ENCODE measurements around the gene LINGO3. TPM values are rescaled to one million over a fixed set of nuclear protein-coding genes. Genes with fewer than 3 reads are reported as not detected.

The LINGO3 gene
- total RNA-seq, 1 donor from 2014 or later: not detected

DNA sequence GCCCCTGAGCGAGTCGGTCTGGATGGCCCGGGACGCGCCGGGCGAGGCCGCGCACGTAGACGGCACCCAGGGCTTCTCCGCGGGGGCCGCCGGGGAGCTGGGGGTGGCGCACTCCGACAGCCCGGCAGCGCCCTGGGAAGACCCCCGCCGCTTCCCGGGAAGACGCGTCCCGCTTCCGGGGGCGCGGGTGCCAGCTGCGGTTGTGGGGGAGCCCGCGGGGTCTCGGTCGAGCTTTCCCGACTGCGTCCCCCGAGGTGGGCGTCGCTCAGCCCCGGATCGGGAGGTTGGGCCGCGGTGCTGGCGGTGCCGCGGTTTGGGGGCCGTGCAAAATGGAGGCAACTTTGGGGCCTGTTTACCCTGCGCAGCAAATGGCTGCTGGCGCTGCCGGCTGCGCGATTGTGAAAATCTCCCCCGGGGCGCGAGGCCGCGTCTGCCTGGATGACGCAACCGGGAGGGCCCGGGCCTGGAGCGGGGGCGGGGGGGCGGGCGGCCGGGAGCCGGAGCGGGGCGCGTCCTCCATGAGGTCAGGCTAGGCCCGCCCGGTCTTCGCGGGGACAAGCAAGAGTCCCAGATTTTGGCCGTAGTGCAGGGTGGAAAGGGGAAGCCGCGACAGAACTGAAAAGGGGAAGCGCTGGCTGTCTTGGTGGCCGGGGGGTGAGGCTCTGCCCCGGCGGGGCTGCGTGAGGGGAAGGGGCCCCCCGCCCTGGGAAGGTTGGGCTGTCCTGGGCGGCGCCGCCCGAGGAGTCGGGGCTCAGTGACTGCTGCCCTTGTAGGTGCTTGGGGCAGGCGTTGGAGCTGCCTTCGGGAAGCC, 37.3 kb downstream of the LINGO3 start:
- Histone ChIP-seq H3K27ac (peak overlapping the region; percentile 99 to 100), H3K4me1 (peaks cover 17 to 48% of the 10 kb centered on the region in 2 donors), H3K36me3 (peaks cover 19 to 25% of the 10 kb centered on the region in 2 donors), H3K9me3 (no peaks in the 10 kb centered on the region), H3K4me3 (peak overlapping the region; percentile 95 to 96), H3K27me3 (no peaks in the 10 kb centered on the region)
- intact Hi-C loops (cut with DNase I): loop anchor here (2.0 kb wide), 1 partner anchor 58 kb away; the partner anchor contains the start of genes LSM7 and SPPL2B
- TF ChIP-seq, protein P1, sequence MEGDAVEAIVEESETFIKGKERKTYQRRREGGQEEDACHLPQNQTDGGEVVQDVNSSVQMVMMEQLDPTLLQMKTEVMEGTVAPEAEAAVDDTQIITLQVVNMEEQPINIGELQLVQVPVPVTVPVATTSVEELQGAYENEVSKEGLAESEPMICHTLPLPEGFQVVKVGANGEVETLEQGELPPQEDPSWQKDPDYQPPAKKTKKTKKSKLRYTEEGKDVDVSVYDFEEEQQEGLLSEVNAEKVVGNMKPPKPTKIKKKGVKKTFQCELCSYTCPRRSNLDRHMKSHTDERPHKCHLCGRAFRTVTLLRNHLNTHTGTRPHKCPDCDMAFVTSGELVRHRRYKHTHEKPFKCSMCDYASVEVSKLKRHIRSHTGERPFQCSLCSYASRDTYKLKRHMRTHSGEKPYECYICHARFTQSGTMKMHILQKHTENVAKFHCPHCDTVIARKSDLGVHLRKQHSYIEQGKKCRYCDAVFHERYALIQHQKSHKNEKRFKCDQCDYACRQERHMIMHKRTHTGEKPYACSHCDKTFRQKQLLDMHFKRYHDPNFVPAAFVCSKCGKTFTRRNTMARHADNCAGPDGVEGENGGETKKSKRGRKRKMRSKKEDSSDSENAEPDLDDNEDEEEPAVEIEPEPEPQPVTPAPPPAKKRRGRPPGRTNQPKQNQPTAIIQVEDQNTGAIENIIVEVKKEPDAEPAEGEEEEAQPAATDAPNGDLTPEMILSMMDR (IDR thresholded peaks at IDR 0.05): no peak
- peak; percentile 62 to 93 for DNase-seq (ENCODE audit: low spot score in 2 of 2)

DNA sequence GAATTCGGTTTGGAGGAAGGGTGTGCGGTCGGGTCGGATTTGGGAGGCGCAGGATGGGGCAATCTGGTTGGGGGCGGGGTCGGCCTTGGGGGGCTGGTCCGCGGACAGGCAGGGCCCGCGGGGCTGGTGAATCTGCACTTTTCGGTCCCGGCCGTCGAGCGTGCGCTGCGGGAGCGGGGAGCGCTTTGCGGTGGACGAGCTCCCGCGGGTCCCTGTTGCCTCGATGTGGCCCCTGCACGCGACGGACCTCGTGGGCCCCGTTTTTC, 37.9 kb downstream of the LINGO3 start:
- peaks cover 19 to 20% of the 10 kb centered on the region in 2 donors for H3K36me3 ChIP-seq
- peak overlapping the region; percentile 95 to 96 for H3K4me3 ChIP-seq
- peaks cover 17 to 45% of the 10 kb centered on the region in 2 donors for H3K4me1 ChIP-seq
- intact Hi-C loops (cut with DNase I): loop anchor here (2.0 kb wide), 1 partner anchor 59 kb away; the partner anchor contains the start of genes LSM7 and SPPL2B
- peak overlapping the region; percentile 99 to 100 for H3K27ac ChIP-seq
- no peaks in the 10 kb centered on the region for H3K9me3 ChIP-seq
- no peaks in the 10 kb centered on the region for H3K27me3 ChIP-seq
- no peak for DNase-seq (ENCODE audit: low spot score in 2 of 2)
- TF ChIP-seq, protein P1 (IDR thresholded peaks at IDR 0.05): no peak

DNA sequence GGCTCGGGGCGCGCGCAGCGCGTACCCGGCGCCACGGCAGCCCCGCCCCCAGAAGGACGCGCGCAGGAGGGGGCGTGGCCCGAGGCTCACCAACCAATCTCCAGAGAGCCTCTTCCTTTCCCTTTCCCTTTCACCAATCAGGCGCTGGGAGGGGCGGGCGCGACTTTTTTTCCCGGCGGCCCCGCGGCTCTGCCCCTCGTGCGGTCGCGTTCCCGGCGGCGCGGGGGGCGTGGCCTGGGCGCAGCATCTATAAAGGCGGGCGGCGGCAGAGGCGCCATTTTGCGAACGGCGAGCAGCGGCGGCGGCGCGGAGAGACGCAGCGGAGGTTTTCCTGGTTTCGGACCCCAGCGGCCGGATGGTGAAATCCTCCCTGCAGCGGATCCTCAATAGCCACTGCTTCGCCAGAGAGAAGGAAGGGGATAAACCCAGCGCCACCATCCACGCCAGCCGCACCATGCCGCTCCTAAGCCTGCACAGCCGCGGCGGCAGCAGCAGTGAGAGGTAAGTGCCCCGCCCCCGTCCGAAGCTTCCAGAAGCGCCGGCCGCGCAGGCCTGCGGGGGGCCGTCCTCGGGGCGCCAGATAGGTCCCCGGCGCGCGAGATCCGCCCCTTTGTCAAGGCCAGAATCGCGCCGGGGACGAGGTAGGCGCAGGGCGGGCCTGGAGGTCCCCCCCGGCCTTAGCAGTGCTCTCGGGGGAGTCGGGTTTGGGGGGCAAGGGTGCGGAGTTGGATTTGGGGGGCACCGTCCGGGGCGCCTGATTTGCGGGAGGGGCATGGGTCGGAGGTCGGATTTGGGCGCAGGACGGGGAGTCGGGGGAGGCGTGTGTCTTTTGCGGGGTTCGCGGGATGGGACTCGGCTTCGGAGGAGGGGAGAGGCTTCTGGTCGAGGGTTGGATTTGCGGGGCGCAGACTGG, 38.5 kb downstream of the LINGO3 start:
- TF ChIP-seq, protein P1 (IDR thresholded peaks at IDR 0.05): peak in 1 of 3 experiments; percentile 51

DNA sequence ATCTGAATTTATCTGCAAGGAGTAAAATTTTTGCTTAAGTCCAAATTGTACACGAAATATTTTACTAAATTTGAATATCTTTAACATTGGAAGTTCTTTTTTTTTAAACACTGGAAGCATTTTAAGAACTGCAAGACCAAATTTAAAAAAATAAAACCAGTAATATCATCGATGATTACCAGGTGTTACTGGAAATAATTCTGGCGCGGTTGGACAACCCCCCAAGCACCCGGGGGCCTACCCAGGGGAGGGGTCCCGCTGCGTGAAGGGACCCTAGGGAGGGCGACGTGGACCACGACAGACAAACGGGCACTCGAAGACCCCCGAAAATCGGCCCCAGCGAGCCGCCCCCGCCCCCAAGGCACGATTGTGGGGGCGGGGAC, 39.1 kb downstream of the LINGO3 start:
- Histone ChIP-seq H3K36me3 (peaks cover 19 to 20% of the 10 kb centered on the region in 2 donors), H3K27ac (peak overlapping the region; percentile 22 to 99), H3K4me3 (peak overlapping the region; percentile 95 to 96), H3K9me3 (no peaks in the 10 kb centered on the region), H3K4me1 (peaks cover 17 to 37% of the 10 kb centered on the region in 2 donors), H3K27me3 (no peaks in the 10 kb centered on the region)
- intact Hi-C loops (cut with DNase I): loop anchor here (1.0 to 5.0 kb wide), 5 partner anchors 33 to 368 kb away; partner anchors contain the start of genes AP3D1, IZUMO4, MOB3A and PLEKHJ1
- DNase-seq (ENCODE audit: low spot score in 2 of 2): peak in 1 of 2 donors; percentile 69
- TF ChIP-seq, protein P1 (IDR thresholded peaks at IDR 0.05): no peak

More for the DNA sequence above, 38.5 kb downstream of the LINGO3 start:
- H3K27ac ChIP-seq: peak overlapping the region; percentile 99 to 100
- DNase-seq (ENCODE audit: low spot score in 2 of 2): peak; percentile 91 to 99
- no peaks in the 10 kb centered on the region for H3K27me3 ChIP-seq
- peak overlapping the region; percentile 95 to 96 for H3K4me3 ChIP-seq
- H3K4me1 ChIP-seq: peaks cover 17 to 42% of the 10 kb centered on the region in 2 donors
- H3K36me3 ChIP-seq: peaks cover 19 to 20% of the 10 kb centered on the region in 2 donors
- no peaks in the 10 kb centered on the region for H3K9me3 ChIP-seq
- intact Hi-C loops (cut with DNase I): loop anchor here (1.0 to 5.0 kb wide), 6 partner anchors 33 to 368 kb away; partner anchors contain the start of genes AP3D1, IZUMO4, LSM7 and MOB3A

DNA sequence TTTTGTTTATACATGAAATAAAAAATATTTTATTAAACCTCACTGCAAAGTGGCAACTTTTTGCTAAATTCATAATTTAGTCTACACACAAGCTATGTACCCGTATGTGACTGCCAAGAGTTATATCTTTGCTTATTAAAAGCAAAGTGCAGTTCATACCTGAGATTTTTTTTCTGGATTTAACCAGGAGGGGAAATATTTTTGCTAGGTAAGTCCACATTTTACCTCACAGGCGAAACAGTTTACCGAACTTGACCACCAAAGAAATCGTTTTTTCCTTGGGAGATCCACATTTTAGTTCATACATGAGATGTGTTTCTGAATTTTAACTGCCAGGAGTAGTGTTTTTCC, 39.5 kb downstream of the LINGO3 start:
- peak overlapping the region in 1 of 2 donors; percentile 99 for H3K27ac ChIP-seq
- peaks cover 16 to 35% of the 10 kb centered on the region in 2 donors for H3K4me1 ChIP-seq
- H3K9me3 ChIP-seq: no peaks in the 10 kb centered on the region
- H3K27me3 ChIP-seq: no peaks in the 10 kb centered on the region
- TF ChIP-seq, protein P1 (IDR thresholded peaks at IDR 0.05): no peak
- peaks cover 19 to 20% of the 10 kb centered on the region in 2 donors for H3K36me3 ChIP-seq
- DNase-seq (ENCODE audit: low spot score in 2 of 2): no peak
- peak overlapping the region; percentile 95 to 96 for H3K4me3 ChIP-seq
- intact Hi-C loops (cut with DNase I): loop anchor here (5.0 kb wide), 2 partner anchors 101 to 369 kb away; no protein-coding TSS in a partner anchor

All from ascending aorta (tissue), 2 donors.